ENCODE data around the gene PRX. TPM values are rescaled to one million over a fixed set of nuclear protein-coding genes. Genes with fewer than 3 reads are reported as not detected.

PRX gene
- polyA plus RNA-seq, 1 donor from 2014 or later: 0.20 TPM

- no peaks in the 10 kb centered on the region for H3K9me3 ChIP-seq (ENCODE audit: low read length)
- H4K20me1 ChIP-seq (ENCODE audit: insufficient read depth): no peaks in the 10 kb centered on the region
- no peak for TF ChIP-seq POLR2AphosphoS5 (IDR thresholded peaks at IDR 0.05)
- TF ChIP-seq TAF1 (IDR thresholded peaks at IDR 0.05; ENCODE audit: low read depth): no peak
- no peak for TF ChIP-seq EZH2 (IDR thresholded peaks at IDR 0.05; ENCODE audit: borderline replicate concordance, insufficient read depth, low read length, poor library complexity, severe bottlenecking)
- no peak for TF ChIP-seq MXI1 (conservative IDR thresholded peaks at IDR 0.05; ENCODE audit: poor library complexity, severe bottlenecking)
- TF ChIP-seq SMC3 (conservative IDR thresholded peaks at IDR 0.05; ENCODE audit: poor library complexity): no peak
- no peak for TF ChIP-seq CTCF (IDR thresholded peaks at IDR 0.05; ENCODE audit: poor library complexity, severe bottlenecking)
- TF ChIP-seq RAD21 (conservative IDR thresholded peaks at IDR 0.05): no peak
- no peak for TF ChIP-seq EP300 (conservative IDR thresholded peaks at IDR 0.05; ENCODE audit: poor library complexity, severe bottlenecking)
- TF ChIP-seq REST (IDR thresholded peaks at IDR 0.05; ENCODE audit: borderline replicate concordance): no peak
- no peaks in the 10 kb centered on the region for H3K79me2 ChIP-seq (replicated peaks; ENCODE audit: insufficient read depth, low read length)
- no peaks in the 10 kb centered on the region for H3K27me3 ChIP-seq (ENCODE audit: insufficient read depth, low read depth, low read length)
- no peaks in the 10 kb centered on the region for H3K36me3 ChIP-seq (ENCODE audit: insufficient read depth, low read length)
- no peak overlapping the region for H3K4me3 ChIP-seq (ENCODE audit: low read length)
- no peak overlapping the region for H3K27ac ChIP-seq (ENCODE audit: low read length)
- H2AFZ ChIP-seq (ENCODE audit: low read depth, low read length): no peak overlapping the region
- no peaks in the 10 kb centered on the region for H3K9me2 ChIP-seq (ENCODE audit: insufficient read depth, low read length)
- H3F3A ChIP-seq (ENCODE audit: insufficient read depth, low read length, poor library complexity, severe bottlenecking): no peaks in the 10 kb centered on the region
- no peak overlapping the region for H3K9ac ChIP-seq (ENCODE audit: low read length)
- H3K4me2 ChIP-seq (ENCODE audit: low read length): no peak overlapping the region
Observed at GRCh38 chr19:40380199-40381037, 32.8 kb downstream of the PRX start.

- Histone ChIP-seq H3K79me2 (replicated peaks; ENCODE audit: insufficient read depth, low read length) (no peaks in the 10 kb centered on the region), H4K20me1 (ENCODE audit: insufficient read depth) (no peaks in the 10 kb centered on the region), H3K36me3 (ENCODE audit: insufficient read depth, low read length) (peaks cover under 1% of the 10 kb centered on the region), H3K4me2 (ENCODE audit: low read length) (no peak overlapping the region), H2AFZ (ENCODE audit: low read depth, low read length) (no peak overlapping the region), H3K27ac (ENCODE audit: low read length) (no peak overlapping the region), H3K9me2 (ENCODE audit: insufficient read depth, low read length) (no peaks in the 10 kb centered on the region), H3F3A (ENCODE audit: insufficient read depth, low read length, poor library complexity, severe bottlenecking) (no peaks in the 10 kb centered on the region), H3K27me3 (ENCODE audit: insufficient read depth, low read depth, low read length) (no peaks in the 10 kb centered on the region), H3K4me3 (ENCODE audit: low read length) (no peak overlapping the region), H3K9ac (ENCODE audit: low read length) (no peak overlapping the region), H3K9me3 (ENCODE audit: low read length) (no peaks in the 10 kb centered on the region)
- TF ChIP-seq POLR2AphosphoS5 (IDR thresholded peaks at IDR 0.05): no peak
- TF ChIP-seq REST (IDR thresholded peaks at IDR 0.05; ENCODE audit: borderline replicate concordance): no peak
- no peak for TF ChIP-seq EZH2 (IDR thresholded peaks at IDR 0.05; ENCODE audit: borderline replicate concordance, insufficient read depth, low read length, poor library complexity, severe bottlenecking)
- no peak for TF ChIP-seq RAD21 (conservative IDR thresholded peaks at IDR 0.05)
- no peak for TF ChIP-seq CTCF (IDR thresholded peaks at IDR 0.05; ENCODE audit: poor library complexity, severe bottlenecking)
- TF ChIP-seq SMC3 (conservative IDR thresholded peaks at IDR 0.05; ENCODE audit: poor library complexity): no peak
- no peak for TF ChIP-seq EP300 (conservative IDR thresholded peaks at IDR 0.05; ENCODE audit: poor library complexity, severe bottlenecking)
- TF ChIP-seq TAF1 (IDR thresholded peaks at IDR 0.05; ENCODE audit: low read depth): no peak
- TF ChIP-seq MXI1 (conservative IDR thresholded peaks at IDR 0.05; ENCODE audit: poor library complexity, severe bottlenecking): no peak
Observed at GRCh38 chr19:40379446-40380198, 33.6 kb downstream of the PRX start.

Measured in neural cell (in vitro differentiated cells).